Renal cortex interstitium (tissue), 11 donors: ENCODE results near the gene PARD3. TPM values are rescaled to one million over a fixed set of nuclear protein-coding genes. Genes with fewer than 3 reads are reported as not detected.

ENCODE experiments used
- DNase-seq, 11 donors: peaks; one replicate each; pipeline ENCODE4 v3.0.0-alpha.2; 2013; ENCODE audit warnings: low read depth in 9 of 11, low spot score in 4 of 11; ENCODE audit errors: extremely low read depth in 1 of 11
- polyA plus RNA-seq, 3 donors: library from polyadenylated mRNA; unstranded; fragments of 120-200 nt; gene quantifications; one replicate each; pipeline ENCODE4 v1.2.1, GENCODE V29; 2013; ENCODE audit not compliant: insufficient read length in 3 of 3

PARD3 gene
- polyA plus RNA-seq, 3 donors, result 68.5 to 88.7 (median 71.1) TPM

GRCh38 chr10:34731885-34732701 is 83.0 kb downstream of the PARD3 start:
- no peak for DNase-seq

- DNase-seq, result no peak
These were observed 83.9 kb downstream of the PARD3 start for GRCh38 chr10:34731213-34731612.

- no peak for DNase-seq
These were observed 84.4 kb downstream of the PARD3 start for GRCh38 chr10:34730726-34731125.

GRCh38 chr10:34729619-34730018 is 85.5 kb downstream of the PARD3 start:
- DNase-seq, result no peak

GRCh38 chr10:34728361-34728760 is 86.7 kb downstream of the PARD3 start:
- DNase-seq, result no peak

GRCh38 chr10:34727595-34728033 is 87.5 kb downstream of the PARD3 start:
- DNase-seq, result no peak

- DNase-seq, result no peak
These were observed 88.2 kb downstream of the PARD3 start for GRCh38 chr10:34726862-34727261.

- DNase-seq, result peak in 2 of 11 donors; percentile 53 to 55
These were observed 91.3 kb downstream of the PARD3 start for GRCh38 chr10:34723750-34724149.

GRCh38 chr10:34722404-34722803 is 92.7 kb downstream of the PARD3 start:
- DNase-seq, result no peak

GRCh38 chr10:34721208-34721840 is 93.8 kb downstream of the PARD3 start:
- no peak for DNase-seq

- no peak for DNase-seq
These were observed 95.3 kb downstream of the PARD3 start for GRCh38 chr10:34719746-34720145.

- no peak for DNase-seq
These were observed 95.8 kb downstream of the PARD3 start for GRCh38 chr10:34719328-34719727.

- DNase-seq, result no peak
These were observed 97.7 kb downstream of the PARD3 start for GRCh38 chr10:34717429-34717828.

GRCh38 chr10:34716958-34717357 is 98.1 kb downstream of the PARD3 start:
- no peak for DNase-seq

- DNase-seq, result no peak
These were observed 98.9 kb downstream of the PARD3 start for GRCh38 chr10:34716234-34716633.

GRCh38 chr10:34715511-34716187 is 99.4 kb downstream of the PARD3 start:
- DNase-seq, result no peak

- no peak for DNase-seq
These were observed 101.2 kb downstream of the PARD3 start for GRCh38 chr10:34713875-34714274.

GRCh38 chr10:34711500-34711899 is 103.6 kb downstream of the PARD3 start:
- no peak for DNase-seq

GRCh38 chr10:34710391-34710751 is 104.7 kb downstream of the PARD3 start:
- no peak for DNase-seq
